ENCODE measurements around the gene FGA.

FGA gene

GRCh38 chr4:154564311-154564710 lies 26.2 kb downstream of the FGA start:
- Histone ChIP-seq H3K4me3 (ENCODE audit: low read length in 2 of 2) (no peak overlapping the region), H3K27me3 (ENCODE audit: control insufficient read depth in 2 of 2, insufficient read depth in 2 of 2, low read length in 2 of 2) (no peaks in the 10 kb centered on the region), H3K9me3 (ENCODE audit: control insufficient read depth in 2 of 2, low read length in 2 of 2) (no peaks in the 10 kb centered on the region), H3K4me1 (ENCODE audit: control insufficient read depth in 2 of 2, insufficient read depth in 2 of 2, low read length in 2 of 2) (peaks cover 2 to 7% of the 10 kb centered on the region in 2 donors), H3K27ac (ENCODE audit: low read depth in 2 of 2, low read length in 2 of 2) (no peak overlapping the region), H3K9ac (ENCODE audit: low read depth in 1 of 2, low read length in 2 of 2) (no peak overlapping the region), H3K36me3 (ENCODE audit: control insufficient read depth in 2 of 2, insufficient read depth in 2 of 2, low read length in 2 of 2) (no peaks in the 10 kb centered on the region)

- Histone ChIP-seq H3K4me1 (ENCODE audit: control insufficient read depth in 2 of 2, insufficient read depth in 2 of 2, low read length in 2 of 2) (peaks cover 2 to 7% of the 10 kb centered on the region in 2 donors), H3K4me3 (ENCODE audit: low read length in 2 of 2) (no peak within 1 kb of the TSS), H3K9ac (ENCODE audit: low read depth in 1 of 2, low read length in 2 of 2) (no peak within 1 kb of the TSS), H3K27me3 (ENCODE audit: control insufficient read depth in 2 of 2, insufficient read depth in 2 of 2, low read length in 2 of 2) (no peaks in the 10 kb centered on the region), H3K27ac (ENCODE audit: low read depth in 2 of 2, low read length in 2 of 2) (no peak within 1 kb of the TSS), H3K9me3 (ENCODE audit: control insufficient read depth in 2 of 2, low read length in 2 of 2) (no peaks in the 10 kb centered on the region), H3K36me3 (ENCODE audit: control insufficient read depth in 2 of 2, insufficient read depth in 2 of 2, low read length in 2 of 2) (no peaks in the 10 kb centered on the region)
These were observed 27.8 kb downstream of the FGA start, which contains the start of gene FGB for GRCh38 chr4:154562697-154563254. Gene FGB, plus strand, starts transcription at chr4:154563011. Its CDS starts 8 bp downstream, at chr4:154563019.

DNA sequence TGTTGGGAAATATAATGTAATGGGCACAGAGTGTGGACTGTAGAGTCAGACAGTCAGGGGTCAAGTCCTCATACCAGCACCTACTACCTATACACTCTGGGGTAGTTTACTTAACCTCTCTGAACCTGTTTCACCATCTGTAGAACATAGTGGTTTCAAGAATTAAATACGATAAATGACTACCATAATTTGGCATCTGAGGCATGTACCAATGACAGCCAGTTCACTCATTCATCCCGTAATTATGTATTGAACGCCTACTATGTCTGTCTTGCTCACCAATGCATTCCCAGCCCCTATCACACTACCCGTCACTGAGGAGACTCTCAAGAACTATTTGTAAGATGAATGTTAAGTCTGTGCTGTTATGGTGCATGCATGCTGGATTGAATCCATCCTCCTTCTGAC lies 29.7 kb downstream of the FGA start:
- no peaks in the 10 kb centered on the region for H3K36me3 ChIP-seq (ENCODE audit: control insufficient read depth in 2 of 2, insufficient read depth in 2 of 2, low read length in 2 of 2)
- H3K27me3 ChIP-seq (ENCODE audit: control insufficient read depth in 2 of 2, insufficient read depth in 2 of 2, low read length in 2 of 2), result no peaks in the 10 kb centered on the region
- no peak overlapping the region for H3K9ac ChIP-seq (ENCODE audit: low read depth in 1 of 2, low read length in 2 of 2)
- H3K9me3 ChIP-seq (ENCODE audit: control insufficient read depth in 2 of 2, low read length in 2 of 2), result no peaks in the 10 kb centered on the region
- H3K27ac ChIP-seq (ENCODE audit: low read depth in 2 of 2, low read length in 2 of 2), result no peak overlapping the region
- H3K4me3 ChIP-seq (ENCODE audit: low read length in 2 of 2), result no peak overlapping the region
- H3K4me1 ChIP-seq (ENCODE audit: control insufficient read depth in 2 of 2, insufficient read depth in 2 of 2, low read length in 2 of 2), result peaks cover 2 to 7% of the 10 kb centered on the region in 2 donors

DNA sequence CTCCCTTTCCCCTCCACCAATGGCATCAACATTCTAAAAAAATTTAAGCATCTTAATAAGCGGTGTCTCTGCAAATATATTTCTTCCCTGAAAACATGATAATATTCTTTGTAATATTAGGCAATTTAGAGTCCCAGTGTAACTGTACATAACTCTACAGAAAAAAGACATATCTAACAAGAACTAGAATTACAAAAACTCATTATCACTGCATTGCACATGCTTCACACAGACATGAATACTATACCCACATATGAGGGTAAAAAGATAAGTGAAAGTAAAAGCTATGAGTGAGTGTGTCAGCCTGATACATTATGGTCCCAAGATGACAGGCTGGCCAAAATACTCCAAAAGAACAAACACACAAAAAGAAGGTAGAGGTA lies 30.1 kb downstream of the FGA start:
- H3K9me3 ChIP-seq (ENCODE audit: control insufficient read depth in 2 of 2, low read length in 2 of 2), result no peaks in the 10 kb centered on the region
- no peak overlapping the region for H3K4me3 ChIP-seq (ENCODE audit: low read length in 2 of 2)
- no peak overlapping the region for H3K27ac ChIP-seq (ENCODE audit: low read depth in 2 of 2, low read length in 2 of 2)
- H3K9ac ChIP-seq (ENCODE audit: low read depth in 1 of 2, low read length in 2 of 2), result no peak overlapping the region
- no peaks in the 10 kb centered on the region for H3K27me3 ChIP-seq (ENCODE audit: control insufficient read depth in 2 of 2, insufficient read depth in 2 of 2, low read length in 2 of 2)
- no peaks in the 10 kb centered on the region for H3K36me3 ChIP-seq (ENCODE audit: control insufficient read depth in 2 of 2, insufficient read depth in 2 of 2, low read length in 2 of 2)
- peaks cover 2 to 7% of the 10 kb centered on the region in 2 donors for H3K4me1 ChIP-seq (ENCODE audit: control insufficient read depth in 2 of 2, insufficient read depth in 2 of 2, low read length in 2 of 2)

DNA sequence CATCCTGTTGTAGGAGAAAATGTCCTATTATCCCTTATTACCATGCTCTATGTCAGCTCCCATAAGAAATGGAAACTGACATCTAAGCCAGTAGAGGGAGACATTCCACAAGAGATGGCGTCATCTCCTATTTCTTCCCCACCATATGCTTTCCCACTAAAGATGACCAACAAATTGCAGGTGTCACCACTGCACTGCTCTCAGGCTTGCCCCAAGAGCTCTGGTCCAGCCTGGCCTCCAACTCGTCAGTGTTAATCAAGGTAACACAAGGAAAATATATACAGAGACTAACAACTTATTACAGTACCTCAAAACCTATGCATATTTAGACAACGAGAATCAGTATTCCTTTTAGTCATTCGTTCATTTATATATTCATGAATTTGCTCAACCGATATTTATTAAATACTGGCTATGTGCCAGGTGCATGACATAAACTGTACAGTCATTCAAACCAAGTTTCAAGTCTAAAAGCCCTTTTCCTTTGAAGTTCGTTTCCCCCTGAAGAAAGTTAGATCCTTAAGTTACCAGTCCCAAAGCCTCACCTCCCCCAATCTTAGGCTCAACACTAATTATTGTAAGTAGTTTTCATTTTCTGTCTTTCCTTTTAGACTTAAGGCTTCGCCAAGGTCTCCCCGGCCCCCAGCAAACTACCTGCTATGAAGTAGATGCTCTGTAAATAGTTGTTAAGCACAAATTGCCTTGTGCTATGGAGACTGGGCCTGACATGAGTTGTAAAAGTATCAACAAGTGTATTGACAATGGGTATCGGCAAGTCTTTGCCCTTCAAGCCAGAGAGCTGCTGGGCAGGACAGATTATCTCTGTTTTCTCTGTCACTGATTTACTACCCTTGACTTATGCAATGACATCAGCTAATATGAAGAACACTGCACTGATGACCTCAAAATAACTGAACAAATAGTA lies 30.8 kb downstream of the FGA start:
- Histone ChIP-seq H3K27ac (ENCODE audit: low read depth in 2 of 2, low read length in 2 of 2) (no peak overlapping the region), H3K9ac (ENCODE audit: low read depth in 1 of 2, low read length in 2 of 2) (no peak overlapping the region), H3K4me3 (ENCODE audit: low read length in 2 of 2) (no peak overlapping the region), H3K36me3 (ENCODE audit: control insufficient read depth in 2 of 2, insufficient read depth in 2 of 2, low read length in 2 of 2) (no peaks in the 10 kb centered on the region), H3K4me1 (ENCODE audit: control insufficient read depth in 2 of 2, insufficient read depth in 2 of 2, low read length in 2 of 2) (peaks cover 2 to 7% of the 10 kb centered on the region in 2 donors), H3K27me3 (ENCODE audit: control insufficient read depth in 2 of 2, insufficient read depth in 2 of 2, low read length in 2 of 2) (no peaks in the 10 kb centered on the region), H3K9me3 (ENCODE audit: control insufficient read depth in 2 of 2, low read length in 2 of 2) (no peaks in the 10 kb centered on the region)

- H3K27ac ChIP-seq (ENCODE audit: low read depth in 2 of 2, low read length in 2 of 2), result no peak overlapping the region
These were observed 31.4 kb downstream of the FGA start for GRCh38 chr4:154559141-154559493.

DNA sequence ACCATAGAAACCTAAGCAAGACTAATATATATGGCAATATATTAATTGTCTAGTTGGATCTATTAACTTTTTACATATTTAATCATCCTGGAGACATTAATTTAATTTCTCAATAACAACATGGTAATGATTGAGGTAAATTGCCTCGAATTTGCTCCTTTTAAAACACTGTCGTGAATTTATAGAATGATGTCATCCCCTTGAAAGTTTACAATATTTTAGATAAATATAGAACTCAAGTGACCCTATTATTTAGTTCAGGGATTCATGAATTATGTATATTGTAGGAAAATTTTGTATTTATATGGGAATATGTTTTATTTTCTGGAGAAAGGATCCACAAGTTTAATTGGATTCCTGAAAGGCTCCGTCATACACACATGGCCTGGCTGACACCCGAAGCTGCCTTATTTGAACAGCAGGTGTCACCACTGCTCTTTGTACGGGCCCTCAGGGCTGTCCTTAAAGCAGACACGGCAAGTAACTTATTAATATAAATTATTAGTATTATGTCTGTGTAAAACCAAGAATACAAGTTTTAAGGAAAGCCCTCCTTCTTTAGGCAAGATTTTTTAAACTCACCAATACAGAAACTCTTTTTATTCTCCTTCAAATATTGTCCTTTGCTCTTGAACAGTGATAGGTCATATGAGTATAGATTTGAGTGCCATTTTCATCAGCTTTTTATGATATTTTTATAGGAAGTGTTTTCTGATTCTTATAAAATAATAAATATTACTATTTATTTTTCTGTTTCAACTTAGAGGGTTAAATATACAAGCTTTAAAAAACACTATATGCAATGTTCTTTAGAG lies 38.5 kb downstream of the FGA start:
- Histone ChIP-seq H3K9ac (ENCODE audit: low read depth in 1 of 2, low read length in 2 of 2) (no peak overlapping the region), H3K4me1 (ENCODE audit: control insufficient read depth in 2 of 2, insufficient read depth in 2 of 2, low read length in 2 of 2) (peaks cover 9 to 11% of the 10 kb centered on the region in 2 donors), H3K9me3 (ENCODE audit: control insufficient read depth in 2 of 2, low read length in 2 of 2) (no peaks in the 10 kb centered on the region), H3K36me3 (ENCODE audit: control insufficient read depth in 2 of 2, insufficient read depth in 2 of 2, low read length in 2 of 2) (peaks cover 1 to 2% of the 10 kb centered on the region in 2 donors), H3K27me3 (ENCODE audit: control insufficient read depth in 2 of 2, insufficient read depth in 2 of 2, low read length in 2 of 2) (no peaks in the 10 kb centered on the region), H3K4me3 (ENCODE audit: low read length in 2 of 2) (no peak overlapping the region), H3K27ac (ENCODE audit: low read depth in 2 of 2, low read length in 2 of 2) (no peak overlapping the region)

More at GRCh38 chr4:154559141-154559493, 31.4 kb downstream of the FGA start:
- Histone ChIP-seq H3K4me3 (ENCODE audit: low read length in 2 of 2) (no peak overlapping the region), H3K9me3 (ENCODE audit: control insufficient read depth in 2 of 2, low read length in 2 of 2) (no peaks in the 10 kb centered on the region), H3K4me1 (ENCODE audit: control insufficient read depth in 2 of 2, insufficient read depth in 2 of 2, low read length in 2 of 2) (peaks cover 2 to 7% of the 10 kb centered on the region in 2 donors), H3K27me3 (ENCODE audit: control insufficient read depth in 2 of 2, insufficient read depth in 2 of 2, low read length in 2 of 2) (no peaks in the 10 kb centered on the region), H3K9ac (ENCODE audit: low read depth in 1 of 2, low read length in 2 of 2) (no peak overlapping the region), H3K36me3 (ENCODE audit: control insufficient read depth in 2 of 2, insufficient read depth in 2 of 2, low read length in 2 of 2) (no peaks in the 10 kb centered on the region)

- Histone ChIP-seq H3K36me3 (ENCODE audit: control insufficient read depth in 2 of 2, insufficient read depth in 2 of 2, low read length in 2 of 2) (peaks cover 15 to 18% of the 10 kb centered on the region in 2 donors), H3K9me3 (ENCODE audit: control insufficient read depth in 2 of 2, low read length in 2 of 2) (no peaks in the 10 kb centered on the region)
These were observed 40.4 kb downstream of the FGA start, which contains the start of gene PLRG1 for GRCh38 chr4:154549894-154550790. Gene PLRG1, minus strand, starts transcription at chr4:154550400. Its CDS starts 92 bp downstream, at chr4:154550308.

GRCh38 chr4:154545689-154546088 lies 44.9 kb downstream of the FGA start:
- no peak overlapping the region for H3K27ac ChIP-seq (ENCODE audit: low read depth in 2 of 2, low read length in 2 of 2)
- no peaks in the 10 kb centered on the region for H3K27me3 ChIP-seq (ENCODE audit: control insufficient read depth in 2 of 2, insufficient read depth in 2 of 2, low read length in 2 of 2)
- no peak overlapping the region for H3K9ac ChIP-seq (ENCODE audit: low read depth in 1 of 2, low read length in 2 of 2)
- no peak overlapping the region for H3K4me3 ChIP-seq (ENCODE audit: low read length in 2 of 2)
- H3K4me1 ChIP-seq (ENCODE audit: control insufficient read depth in 2 of 2, insufficient read depth in 2 of 2, low read length in 2 of 2), result peaks cover 9 to 11% of the 10 kb centered on the region in 2 donors
- H3K9me3 ChIP-seq (ENCODE audit: control insufficient read depth in 2 of 2, low read length in 2 of 2), result no peaks in the 10 kb centered on the region
- peaks cover 50 to 56% of the 10 kb centered on the region in 2 donors for H3K36me3 ChIP-seq (ENCODE audit: control insufficient read depth in 2 of 2, insufficient read depth in 2 of 2, low read length in 2 of 2)

More at GRCh38 chr4:154549894-154550790, 40.4 kb downstream of the FGA start, which contains the start of gene PLRG1:
- peak within 1 kb of the TSS; percentile 44 to 60 for H3K27ac ChIP-seq (ENCODE audit: low read depth in 2 of 2, low read length in 2 of 2)
- H3K27me3 ChIP-seq (ENCODE audit: control insufficient read depth in 2 of 2, insufficient read depth in 2 of 2, low read length in 2 of 2), result no peaks in the 10 kb centered on the region
- H3K4me1 ChIP-seq (ENCODE audit: control insufficient read depth in 2 of 2, insufficient read depth in 2 of 2, low read length in 2 of 2), result peaks cover 9 to 11% of the 10 kb centered on the region in 2 donors
- H3K4me3 ChIP-seq (ENCODE audit: low read length in 2 of 2), result peak within 1 kb of the TSS; percentile 83 to 99
- H3K9ac ChIP-seq (ENCODE audit: low read depth in 1 of 2, low read length in 2 of 2), result peak within 1 kb of the TSS; percentile 80 to 97
